ENCODE results near the gene MBD3.
"Not testable (repeated sequence)": the region's sequence is repeated elsewhere in the genome, so short reads cannot be mapped to it uniquely, and the experiment has no call there.

Gene MBD3

DNA sequence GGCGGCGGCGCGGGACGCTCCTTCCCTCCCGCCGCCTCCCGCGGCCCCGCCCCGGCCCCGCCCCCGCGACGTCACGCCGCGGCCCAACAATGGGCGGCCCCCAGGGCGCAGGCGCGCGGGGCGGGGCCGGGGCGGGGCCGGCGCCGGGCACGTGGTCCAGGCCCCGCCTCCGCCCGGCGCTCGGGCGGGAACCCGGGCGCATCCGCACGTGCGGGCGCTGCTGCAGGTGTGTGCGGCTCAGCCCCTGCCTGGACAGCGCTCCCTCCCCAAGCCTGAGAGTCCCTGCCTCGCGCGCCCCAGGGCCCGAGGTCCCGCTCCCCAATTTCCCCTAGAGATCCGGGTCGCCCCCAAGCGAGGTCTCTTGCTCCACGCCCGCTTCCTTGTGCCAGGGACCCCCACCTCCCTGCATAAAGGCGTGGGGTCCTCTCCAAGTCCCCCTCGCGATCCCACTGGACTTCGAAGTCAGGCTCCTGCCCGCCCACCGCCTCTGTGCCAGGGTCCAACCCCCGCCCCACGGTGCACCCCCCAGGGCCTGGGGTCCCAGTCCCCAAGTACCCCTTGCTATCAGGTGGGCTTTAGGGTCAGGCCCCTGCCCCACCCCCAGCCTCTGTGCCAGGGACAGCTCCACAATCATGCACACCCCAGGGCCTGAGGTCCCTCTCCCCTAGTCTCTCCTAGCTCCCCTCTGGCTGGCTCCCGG is 24.2 kb downstream of the MBD3 start, which contains the start of gene MEX3D:
MEX3D (minus strand) TSS at position 6 of the 700 bp plus-strand sequence. CDS start 267 bp downstream, outside the sequence.
- peak; percentile 2 for DNase-seq

DNA sequence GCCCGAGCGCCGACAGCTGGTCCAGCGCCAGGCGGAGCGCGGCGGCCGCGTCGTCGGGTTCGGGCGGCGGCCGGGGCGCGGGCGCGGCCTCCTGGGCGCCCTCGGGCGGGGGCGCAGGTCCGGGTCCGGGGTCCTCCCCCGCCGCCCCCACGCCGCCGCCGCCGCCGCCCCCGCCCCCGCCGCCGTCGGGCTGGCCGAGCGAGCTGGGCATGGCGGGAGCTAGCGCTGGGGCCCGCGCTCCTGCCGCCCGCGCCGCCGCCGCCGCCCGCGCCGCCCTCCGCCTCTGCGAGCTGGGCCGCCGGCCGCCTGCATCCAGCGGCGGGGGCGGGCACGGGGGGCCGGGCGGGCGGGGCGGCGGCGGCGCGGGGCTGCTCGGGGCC is 24.8 kb downstream of the MBD3 start:
- no peak for DNase-seq

DNA sequence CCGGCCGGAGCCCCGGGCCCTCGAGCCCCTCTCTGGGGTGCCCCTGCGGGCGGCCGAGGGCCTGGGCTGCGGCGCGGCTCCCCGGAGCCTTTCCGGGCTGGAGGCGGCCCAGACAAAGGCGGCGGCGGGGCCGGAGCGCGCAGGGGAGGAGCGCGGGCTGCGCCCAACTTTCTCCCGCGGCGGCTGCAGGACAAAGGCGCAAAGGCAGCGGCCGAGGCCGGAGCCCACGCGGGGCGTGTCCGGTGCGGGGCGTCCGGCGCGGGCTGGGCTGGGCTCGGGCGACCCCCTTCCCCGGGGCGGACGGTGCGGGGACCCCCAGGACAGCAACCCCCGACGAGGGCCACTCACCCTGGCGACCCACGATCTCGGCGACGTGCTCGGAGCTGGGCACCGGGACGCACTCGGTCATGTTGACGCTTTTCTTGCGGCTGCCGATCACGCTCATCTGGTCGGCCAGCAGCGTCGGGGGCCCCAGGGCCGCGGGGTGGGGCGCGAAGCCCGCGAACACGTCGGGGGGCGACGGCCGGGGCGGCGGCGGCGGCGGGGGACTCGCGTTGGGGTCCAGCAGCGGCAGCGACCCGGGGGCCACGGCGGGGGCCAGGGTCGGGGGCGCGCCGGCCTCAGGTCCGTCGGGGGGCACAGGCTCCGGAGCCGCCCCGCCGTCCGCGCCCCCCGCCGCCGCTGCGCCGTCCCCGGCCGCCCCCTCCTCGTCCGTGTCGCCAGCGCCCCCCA is 25.4 kb downstream of the MBD3 start:
- no peak for DNase-seq

DNA sequence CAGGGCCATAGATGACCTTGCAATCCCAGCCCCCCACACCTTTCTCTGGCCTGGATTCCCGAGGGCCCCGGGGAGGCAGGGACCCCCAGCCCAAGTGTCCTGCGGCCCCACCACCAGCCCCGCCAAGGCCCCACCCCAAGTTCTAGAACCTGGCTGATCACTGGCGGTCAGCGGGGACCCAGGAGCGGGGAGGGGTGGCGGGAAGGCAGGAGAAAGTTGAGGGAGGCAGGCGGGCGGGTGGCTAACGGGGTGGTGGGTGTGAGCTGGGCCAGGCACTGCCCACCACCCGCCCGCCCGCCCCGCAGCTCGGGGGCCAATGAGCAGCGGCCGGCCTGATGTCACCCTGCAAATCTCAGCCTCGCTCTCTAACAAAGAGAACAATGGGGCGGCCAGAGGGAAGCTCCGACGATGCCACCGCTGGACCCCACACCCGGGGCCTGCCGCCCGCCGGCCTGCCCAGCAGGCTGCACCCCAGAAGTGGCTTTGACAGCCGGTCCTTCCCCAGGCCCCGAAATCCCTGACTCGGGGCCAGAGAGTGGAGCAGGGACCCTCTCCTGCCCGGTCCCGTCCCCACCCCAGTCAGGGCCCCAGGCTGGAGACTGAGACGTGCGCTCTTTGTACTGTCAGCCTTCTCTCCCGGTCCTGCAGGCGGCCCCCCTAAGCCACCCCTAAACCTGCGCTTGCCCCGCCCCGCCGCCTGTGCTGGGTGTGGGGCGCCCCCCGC is 26.1 kb downstream of the MBD3 start:
- no peak for DNase-seq

DNA sequence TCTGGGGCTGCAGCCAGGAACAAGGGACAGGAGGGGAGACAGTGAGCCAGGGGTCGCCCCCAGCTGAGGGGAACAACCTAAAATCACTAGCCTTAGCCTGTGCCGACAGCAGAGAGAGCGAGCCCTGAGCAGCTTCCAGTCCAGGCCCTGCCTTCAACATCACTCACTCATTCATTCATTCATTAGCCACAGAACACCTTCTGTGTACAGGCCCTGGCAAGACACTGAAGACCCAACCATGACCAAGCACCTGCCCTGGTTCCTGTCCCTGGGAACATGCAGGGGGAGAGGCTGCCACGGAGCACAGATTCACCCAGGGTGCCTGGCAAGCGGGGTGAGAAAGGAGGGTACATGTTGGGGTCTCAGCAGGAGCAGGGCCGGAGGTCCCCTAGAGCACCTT is 29.4 kb downstream of the MBD3 start:
- DNase-seq, result no peak

DNA sequence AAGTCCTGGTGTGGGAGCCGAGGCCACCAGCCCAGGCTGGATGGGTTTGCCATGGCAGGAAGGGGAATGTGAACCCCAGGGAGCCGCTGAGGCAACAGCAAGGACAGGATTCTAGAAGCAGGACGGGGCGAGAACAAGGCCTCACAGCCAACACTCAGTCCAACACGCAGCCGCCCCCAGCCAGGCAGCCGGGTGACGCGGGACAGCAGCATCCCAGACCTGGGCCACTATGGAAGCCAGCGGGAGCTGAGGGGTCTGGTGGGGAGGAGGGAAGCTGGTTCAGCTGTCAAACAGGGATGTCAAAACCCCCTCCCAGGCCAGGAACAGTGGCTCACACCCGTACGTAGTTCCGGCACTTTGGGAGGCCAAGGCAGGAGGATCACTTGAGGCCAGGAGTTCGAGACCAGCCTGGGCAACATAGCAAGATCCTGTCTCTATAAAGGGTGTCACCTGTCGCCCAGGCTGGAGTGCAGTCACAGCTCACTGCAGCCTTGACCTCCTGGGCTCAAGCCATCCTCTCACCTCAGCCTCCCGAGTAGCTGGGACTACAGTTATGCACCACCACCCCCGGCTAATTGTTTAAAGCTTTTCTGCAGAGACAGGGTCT is 31.3 kb downstream of the MBD3 start:
- DNase-seq, result no peak

DNA sequence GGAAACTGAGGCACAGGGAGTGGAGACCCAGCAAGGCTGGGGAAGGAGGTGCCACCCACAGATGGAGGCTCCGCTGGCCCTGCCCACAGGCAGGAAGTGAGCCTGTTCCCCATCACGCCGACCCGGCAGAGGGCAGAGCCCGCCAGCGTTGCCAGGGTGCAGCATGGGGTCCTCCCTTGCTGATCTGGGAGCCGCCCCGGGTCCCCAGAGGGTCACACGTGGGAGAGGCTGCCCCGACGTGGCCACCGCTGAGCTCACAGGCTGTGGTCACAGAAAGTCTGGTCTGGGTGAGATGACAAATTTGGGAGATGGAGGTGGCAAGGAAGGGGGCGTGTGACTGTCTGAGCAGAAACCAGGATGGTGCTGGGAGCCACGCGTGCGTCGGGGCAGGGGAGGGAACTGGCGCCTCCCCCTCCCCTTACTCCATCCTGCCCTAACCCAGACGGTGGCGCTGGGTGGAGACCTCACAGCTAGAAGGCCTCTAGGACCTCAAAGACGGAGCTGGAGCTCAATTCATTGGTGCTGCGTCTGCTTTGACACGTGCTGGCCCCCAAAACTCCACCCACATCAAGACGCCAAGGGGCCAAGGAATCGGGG is 32.3 kb downstream of the MBD3 start:
- DNase-seq, result no peak

DNA sequence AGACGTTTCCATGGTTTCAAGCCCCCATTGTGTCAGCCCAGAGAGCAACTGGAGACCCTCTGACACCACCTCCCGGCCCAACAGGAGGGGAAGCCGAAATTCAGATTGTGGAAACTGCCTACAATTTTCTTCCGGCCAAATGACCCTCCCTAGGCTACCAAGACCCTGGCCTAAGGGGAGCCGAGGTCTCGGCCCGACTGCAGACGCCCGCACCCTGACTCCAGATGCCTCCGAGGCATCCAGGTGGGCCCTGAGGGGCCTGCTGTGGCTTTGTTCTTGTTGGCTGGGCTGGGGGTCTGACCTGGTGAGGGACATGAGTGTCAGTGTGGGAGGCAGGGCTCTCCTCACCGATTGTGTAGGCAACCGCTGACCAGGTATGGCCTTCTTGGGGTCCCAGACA is 34.1 kb downstream of the MBD3 start:
- DNase-seq, result no peak

DNA sequence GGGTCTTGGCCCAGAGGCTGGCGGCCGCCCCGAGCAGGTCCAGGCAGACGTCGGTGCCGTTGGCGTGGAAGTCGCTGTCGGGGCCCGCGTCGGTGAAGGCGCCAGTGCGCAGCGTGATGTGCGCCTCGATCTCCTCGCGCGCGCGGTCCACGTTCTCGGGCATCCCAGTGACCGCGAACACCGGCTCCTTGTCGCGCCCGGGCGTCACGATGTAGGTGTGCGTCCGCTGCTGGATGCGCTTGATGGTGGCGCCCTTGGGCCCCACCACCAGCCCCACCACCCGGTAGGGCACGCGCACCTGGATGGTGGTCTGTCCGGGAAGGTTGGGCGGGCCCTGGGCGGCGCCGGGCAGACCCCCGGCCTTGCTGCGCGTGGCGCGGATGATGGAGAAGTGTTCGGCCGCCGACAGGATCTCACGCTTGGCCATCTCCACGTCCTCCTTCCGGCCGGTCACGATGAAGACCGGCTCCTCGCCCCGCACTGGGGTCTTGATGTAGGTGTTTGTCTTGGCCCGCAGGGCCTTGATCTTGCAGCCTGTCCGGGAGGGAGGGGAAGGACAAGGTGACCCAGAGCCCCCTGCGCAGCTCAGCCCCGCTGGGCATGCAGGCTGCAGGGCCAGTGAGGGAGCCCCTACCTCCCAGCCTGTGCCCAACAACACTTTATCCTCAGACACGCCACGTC is 36.1 kb downstream of the MBD3 start:
- DNase-seq, result no peak

DNA sequence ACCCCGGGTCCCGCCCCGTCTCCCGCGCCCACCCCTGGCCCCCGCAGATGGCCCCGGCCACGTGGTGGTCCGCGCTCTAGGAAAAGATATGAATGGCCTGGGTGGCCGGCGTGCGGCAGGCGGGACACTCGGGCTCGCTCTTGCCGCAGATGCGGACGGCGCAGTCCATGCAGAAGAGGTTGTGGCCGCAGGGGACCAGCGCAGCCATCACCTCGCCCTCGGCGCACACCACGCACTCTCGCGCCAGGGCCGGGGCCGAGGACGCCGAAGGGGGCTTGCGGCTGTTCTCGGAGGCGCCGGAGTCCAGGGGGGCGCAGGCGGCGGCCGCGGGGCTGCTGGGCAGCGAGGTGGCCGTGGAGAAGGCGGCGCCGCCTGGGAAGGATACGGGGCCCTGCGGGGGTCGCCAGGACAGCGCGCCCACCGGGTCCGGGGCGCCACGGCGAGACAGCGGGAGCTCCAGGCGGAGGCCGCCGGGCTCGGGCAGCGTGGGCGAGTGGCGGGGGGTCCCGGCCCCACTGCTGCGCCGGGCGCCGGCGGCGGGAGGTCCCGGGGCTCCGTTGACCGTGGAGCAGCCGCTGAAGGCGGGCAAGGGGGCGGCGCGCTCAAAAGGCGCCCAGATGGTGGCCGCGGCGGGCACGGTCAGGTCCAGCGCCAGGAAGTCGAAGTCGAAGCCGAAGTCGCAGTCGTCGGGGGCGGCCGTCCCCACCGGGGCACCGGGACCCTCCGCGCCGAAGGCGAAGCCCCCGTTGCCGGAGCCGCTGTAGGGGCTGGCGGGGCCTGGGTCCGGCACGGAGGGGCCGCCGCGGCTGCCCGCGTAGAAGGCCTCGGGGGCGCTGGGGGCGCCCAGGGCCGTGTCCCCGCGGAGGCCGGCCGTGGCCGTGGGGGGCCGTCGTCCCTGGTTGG is 36.9 kb downstream of the MBD3 start:
- no peak for DNase-seq

DNA sequence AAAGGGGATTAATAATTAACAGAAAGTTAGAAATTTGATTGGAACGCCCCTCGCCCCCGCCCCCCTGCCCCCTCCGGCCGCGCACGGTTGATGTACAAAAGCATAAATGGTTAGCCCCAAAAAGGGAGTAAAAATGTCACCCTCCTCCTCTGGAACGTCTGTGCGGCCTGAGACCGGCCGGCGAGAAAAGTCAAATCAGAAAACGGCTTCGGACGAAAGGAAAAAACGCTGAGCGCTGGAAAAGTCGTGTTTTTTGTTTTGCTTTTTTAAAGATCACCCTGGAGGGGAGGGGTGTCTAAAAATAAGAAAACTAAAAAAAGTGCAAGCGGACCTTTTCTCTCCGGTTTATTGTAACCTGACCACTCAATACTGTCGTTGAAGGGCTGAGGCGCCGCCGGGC is 37.7 kb downstream of the MBD3 start:
- no peak for DNase-seq

DNA sequence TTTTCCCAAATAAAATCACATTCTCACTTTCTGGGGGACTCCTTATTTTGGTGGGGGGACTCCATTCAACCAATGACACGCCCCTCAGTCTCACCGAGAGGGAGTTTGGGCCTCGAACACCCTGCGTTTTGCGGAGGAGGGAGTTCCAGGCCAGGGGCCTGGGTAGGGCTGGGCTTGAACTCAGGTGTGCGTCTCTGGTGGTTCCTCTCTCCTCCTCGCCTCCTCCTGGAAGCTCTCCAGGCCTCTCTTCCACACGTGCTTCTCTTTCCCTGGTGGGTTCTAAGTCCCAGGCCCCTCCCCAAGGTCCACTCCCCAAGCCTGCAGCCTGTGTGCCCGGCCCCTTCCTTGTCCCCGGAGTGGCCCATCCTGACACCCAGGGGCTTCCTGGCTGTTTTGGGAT is 39.2 kb downstream of the MBD3 start:
- no peak for DNase-seq

DNA sequence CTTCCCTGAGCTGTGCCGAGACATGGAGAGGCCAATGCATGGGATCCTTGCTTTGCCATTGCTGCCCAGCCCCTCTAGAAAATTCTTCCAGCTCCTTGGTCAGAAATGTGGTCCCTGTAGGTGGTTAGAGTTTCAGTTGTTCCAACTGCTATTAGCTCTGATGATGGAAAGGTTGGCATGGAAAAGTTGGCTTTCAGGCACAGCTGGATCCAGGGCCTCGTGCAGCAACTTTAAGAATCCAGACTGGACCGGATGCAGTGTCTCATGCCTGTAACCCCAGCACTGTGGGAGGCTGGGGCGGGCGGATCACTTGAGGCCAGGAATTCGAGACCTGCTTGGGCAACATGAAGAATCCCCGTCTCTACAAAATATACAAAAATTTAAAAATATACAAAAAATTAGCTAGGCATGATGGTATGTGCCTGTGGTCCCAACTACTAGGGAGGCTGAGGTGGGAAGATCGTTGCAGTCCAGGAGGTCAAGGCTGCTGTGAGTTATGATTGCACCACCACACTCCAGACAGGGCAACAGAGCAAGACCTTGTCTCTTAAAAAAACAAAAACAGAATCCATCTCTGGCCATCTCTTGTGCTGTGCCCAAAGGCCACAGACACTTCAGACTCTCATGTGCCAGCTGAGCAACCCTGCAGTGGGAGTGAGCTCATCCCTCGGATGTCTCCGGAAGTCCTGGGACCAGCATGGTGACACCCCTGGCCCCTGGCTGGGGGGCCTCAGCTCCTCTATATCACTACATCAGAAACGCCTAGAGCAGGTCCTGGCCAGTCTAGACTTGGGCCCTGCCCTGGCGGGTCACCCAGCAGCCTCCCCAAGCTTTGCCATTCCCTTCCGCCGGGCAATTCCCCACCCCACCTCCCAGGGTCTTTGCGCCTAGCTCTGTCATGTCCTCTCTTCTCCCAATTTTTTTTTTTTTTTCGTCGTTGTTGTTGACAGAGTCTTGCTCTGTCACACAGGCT is 41.3 kb downstream of the MBD3 start:
- DNase-seq, result no peak

DNA sequence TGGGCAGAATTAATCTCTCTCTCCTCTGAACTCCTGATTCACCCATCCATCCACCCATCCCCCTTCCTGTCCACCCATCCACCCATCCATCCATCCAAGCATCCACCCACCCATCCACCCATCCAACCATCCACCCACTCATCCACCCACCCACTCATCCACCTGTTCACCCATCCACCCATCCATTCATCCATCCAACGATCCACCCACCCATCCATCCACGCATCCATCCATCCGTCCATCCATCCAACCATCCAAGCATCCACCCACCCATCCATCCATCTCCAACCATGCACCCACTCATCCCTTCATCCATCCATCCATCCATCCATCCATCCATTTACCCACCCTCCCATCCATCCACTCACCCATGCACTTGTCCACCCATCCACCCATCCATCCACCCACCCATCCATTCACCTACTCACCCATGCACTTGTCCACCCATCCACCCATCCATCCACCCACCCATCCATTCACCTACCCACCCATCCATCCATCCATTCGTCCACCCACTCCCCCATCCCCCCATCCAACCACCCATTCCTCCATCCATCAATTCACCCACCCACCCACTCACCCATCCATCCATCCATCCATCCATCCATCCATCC is 43.2 kb downstream of the MBD3 start:
- DNase-seq, result no peak

DNA sequence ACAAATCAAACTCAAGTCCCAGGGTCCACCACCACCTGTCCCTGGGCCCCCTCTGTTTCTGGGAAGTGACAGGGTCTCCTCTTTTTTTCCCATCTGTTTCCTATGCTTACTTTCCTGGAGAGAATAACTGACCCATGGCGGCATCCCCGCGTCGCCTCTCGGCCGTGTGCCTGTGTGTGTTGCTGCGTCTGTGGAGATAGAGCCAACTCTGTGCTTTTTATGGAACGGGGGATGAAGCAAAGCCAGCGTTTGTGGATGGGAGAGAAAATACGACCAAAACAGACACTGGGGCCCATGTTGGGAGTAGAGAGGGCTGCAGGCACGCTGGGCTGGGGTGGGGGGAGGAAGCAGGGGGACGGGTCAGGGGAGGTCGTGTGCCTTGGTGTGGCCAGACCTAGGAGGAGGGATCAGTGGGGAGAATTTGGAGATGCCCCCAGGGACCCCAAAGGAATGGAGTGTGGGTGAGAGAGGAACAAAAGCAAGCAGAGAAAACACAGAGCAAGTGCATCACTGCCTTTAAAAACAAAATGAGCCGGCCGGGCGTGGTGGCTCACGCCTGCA is 52.2 kb downstream of the MBD3 start:
- DNase-seq, result no peak

DNA sequence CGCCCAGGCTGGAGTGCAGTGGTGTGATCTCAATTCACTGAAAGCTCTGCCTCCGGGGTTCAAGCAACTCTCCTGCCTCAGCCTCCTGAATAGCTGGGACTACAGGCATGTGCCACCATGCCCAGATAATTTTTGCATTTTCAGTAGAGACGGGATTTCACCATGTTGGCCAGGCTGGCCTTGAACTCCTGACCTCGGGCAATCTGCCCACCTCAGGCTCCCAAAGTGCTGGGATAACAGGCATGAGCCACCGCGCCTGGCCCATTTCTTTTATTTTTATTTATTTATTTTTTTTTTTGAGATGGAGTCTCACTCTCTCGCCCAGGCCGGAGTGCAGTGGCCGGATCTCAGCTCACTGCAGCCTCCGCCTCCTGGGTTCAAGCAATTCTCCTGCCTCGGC is 52.9 kb downstream of the MBD3 start:
- not testable (repeated sequence) for DNase-seq

DNA sequence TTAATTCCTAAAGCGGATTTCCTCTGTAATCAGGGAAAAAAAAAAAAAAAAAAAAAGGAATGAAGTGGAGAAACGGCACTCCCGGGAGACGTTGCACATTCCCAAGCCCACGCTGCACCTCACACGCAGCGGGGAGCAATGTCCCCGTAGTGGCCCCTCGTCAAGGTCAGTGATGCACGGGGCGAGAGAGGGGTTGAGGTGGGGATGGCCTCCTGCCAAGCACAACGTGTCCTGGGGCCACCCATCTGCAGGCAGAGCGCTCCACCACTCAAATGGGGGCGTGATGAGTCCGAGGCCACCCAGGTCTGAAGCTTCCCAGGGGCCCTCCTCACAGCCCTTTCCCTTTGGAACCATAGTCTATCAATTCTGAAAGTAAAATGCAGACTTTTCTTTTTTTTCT is 53.7 kb downstream of the MBD3 start:
- no peak for DNase-seq

DNA sequence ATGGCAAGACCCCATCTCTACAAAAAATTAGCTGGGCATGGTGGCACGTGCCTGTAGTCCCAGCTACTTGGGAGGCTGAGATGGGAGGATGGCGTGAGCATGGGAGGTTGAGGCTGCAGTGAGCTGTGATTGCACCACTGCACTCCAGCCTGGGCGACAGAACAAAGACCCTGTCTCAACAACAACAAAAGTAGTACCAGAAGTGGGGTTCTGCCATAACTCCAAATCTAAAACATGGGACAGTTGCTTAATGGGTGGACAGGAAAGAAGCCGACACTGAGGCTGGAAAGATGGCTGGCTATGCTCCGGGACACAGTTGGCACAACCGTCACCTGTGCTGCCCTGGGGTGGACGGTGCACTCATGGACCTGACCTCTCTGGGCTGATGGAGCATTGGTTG is 57.0 kb downstream of the MBD3 start:
- DNase-seq, result not testable (repeated sequence)

DNA sequence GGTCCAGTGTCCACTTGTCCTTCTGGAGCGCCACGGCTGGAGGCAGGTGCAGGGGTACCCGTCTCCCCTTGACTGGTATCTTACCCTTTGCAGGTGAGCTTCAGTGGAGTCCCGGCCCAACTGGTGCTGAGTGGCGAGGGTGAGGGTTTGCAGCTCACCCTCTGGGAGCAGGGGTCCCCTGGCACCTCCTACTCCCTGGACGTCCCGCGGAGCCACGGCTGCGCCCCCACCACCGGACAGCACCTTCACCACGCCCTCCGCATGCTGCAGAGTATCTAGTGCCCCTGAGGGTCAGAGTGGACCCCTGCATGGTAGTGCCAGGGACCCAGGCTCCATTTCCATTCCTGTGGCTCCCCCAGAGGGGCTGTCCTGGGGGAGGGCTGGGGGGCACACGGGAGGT is 57.7 kb downstream of the MBD3 start:
- no peak for DNase-seq

Data from NCI-H510A treated with DMSO at 0.1 percent for 48 hours (cell line).